C4-2B (cell line): ENCODE data around the gene RUFY1.
"Not testable (repeated sequence)": the region's sequence is repeated elsewhere in the genome, so short reads cannot be mapped to it uniquely, and the experiment has no call there.

ENCODE experiments used
- CTCF ChIP-seq: fragments of 450-650 bp; conservative IDR thresholded peaks from 2 replicates; pipeline ENCODE4 v1.5.1; 2017; ENCODE audit warnings: mild to moderate bottlenecking
- ZFX ChIP-seq: fragments of 450-650 bp; IDR thresholded peaks from 2 replicates; pipeline ENCODE4 v1.6.1; 2017

GRCh38 chr5:179522107-179522506 is 28.2 kb upstream of the RUFY1 start:
- not testable (repeated sequence) for TF ChIP-seq CTCF, ZFX
